HL-60 (cell line): ENCODE data around the gene PIGH.

Experiments
- GABPA ChIP-seq: IDR thresholded peaks from 2 replicates; pipeline ENCODE4 v1.6.1; 2012; ENCODE audit warnings: low read depth
- POLR2AphosphoS5 ChIP-seq: IDR thresholded peaks from 2 replicates; pipeline ENCODE4 v1.6.1; 2012; ENCODE audit warnings: low read depth
- SPI1 ChIP-seq: IDR thresholded peaks from 2 replicates; pipeline ENCODE4 v1.6.1; 2012; ENCODE audit warnings: low read depth, mild to moderate bottlenecking, borderline replicate concordance
- TF ChIP-seq, protein P1 (sequence below): IDR thresholded peaks from one replicate; pipeline ENCODE4 v1.5.1; 2011; ENCODE audit warnings: low read length, control low read depth, inconsistent platforms; ENCODE audit not compliant: insufficient read depth
- TF ChIP-seq, protein P2 (sequence below): IDR thresholded peaks from 2 replicates; pipeline ENCODE4 v1.6.1; 2012; ENCODE audit warnings: low read depth; ENCODE audit not compliant: insufficient replicate concordance

DNA sequence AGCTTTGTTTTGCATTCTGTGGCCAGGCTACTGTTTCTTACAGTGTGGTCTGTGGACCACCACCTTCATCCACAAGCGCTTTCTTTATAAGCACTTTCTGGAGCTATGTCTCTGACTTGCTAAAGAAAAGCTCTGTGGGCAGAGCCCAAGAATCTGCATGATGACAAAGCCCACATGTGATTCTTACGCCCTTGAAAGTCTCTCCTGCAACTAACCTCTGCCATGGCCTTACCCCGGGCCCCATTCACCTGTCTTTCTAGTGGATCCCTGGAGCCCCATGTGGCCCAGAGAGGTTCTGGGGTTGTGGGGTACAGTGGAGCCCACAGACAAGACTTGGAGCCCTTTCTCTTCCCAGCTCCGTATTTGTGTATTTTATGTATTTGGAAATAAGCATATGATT is 50.3 kb downstream of the PIGH start:
- TF ChIP-seq, protein P1, sequence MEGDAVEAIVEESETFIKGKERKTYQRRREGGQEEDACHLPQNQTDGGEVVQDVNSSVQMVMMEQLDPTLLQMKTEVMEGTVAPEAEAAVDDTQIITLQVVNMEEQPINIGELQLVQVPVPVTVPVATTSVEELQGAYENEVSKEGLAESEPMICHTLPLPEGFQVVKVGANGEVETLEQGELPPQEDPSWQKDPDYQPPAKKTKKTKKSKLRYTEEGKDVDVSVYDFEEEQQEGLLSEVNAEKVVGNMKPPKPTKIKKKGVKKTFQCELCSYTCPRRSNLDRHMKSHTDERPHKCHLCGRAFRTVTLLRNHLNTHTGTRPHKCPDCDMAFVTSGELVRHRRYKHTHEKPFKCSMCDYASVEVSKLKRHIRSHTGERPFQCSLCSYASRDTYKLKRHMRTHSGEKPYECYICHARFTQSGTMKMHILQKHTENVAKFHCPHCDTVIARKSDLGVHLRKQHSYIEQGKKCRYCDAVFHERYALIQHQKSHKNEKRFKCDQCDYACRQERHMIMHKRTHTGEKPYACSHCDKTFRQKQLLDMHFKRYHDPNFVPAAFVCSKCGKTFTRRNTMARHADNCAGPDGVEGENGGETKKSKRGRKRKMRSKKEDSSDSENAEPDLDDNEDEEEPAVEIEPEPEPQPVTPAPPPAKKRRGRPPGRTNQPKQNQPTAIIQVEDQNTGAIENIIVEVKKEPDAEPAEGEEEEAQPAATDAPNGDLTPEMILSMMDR = no peak
- TF ChIP-seq POLR2AphosphoS5 (no peak), GABPA (no peak), SPI1 (no peak)
- TF ChIP-seq, protein P2, sequence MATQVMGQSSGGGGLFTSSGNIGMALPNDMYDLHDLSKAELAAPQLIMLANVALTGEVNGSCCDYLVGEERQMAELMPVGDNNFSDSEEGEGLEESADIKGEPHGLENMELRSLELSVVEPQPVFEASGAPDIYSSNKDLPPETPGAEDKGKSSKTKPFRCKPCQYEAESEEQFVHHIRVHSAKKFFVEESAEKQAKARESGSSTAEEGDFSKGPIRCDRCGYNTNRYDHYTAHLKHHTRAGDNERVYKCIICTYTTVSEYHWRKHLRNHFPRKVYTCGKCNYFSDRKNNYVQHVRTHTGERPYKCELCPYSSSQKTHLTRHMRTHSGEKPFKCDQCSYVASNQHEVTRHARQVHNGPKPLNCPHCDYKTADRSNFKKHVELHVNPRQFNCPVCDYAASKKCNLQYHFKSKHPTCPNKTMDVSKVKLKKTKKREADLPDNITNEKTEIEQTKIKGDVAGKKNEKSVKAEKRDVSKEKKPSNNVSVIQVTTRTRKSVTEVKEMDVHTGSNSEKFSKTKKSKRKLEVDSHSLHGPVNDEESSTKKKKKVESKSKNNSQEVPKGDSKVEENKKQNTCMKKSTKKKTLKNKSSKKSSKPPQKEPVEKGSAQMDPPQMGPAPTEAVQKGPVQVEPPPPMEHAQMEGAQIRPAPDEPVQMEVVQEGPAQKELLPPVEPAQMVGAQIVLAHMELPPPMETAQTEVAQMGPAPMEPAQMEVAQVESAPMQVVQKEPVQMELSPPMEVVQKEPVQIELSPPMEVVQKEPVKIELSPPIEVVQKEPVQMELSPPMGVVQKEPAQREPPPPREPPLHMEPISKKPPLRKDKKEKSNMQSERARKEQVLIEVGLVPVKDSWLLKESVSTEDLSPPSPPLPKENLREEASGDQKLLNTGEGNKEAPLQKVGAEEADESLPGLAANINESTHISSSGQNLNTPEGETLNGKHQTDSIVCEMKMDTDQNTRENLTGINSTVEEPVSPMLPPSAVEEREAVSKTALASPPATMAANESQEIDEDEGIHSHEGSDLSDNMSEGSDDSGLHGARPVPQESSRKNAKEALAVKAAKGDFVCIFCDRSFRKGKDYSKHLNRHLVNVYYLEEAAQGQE = no peak
